HG03159 (cell line): Measurements from ENCODE around the gene POTEF.
"Not testable (repeated sequence)": the region's sequence is repeated elsewhere in the genome, so short reads cannot be mapped to it uniquely, and the experiment has no call there.

ENCODE experiments used
- ATAC-seq: cut with Tn5 transposase; IDR thresholded peaks from one replicate; pipeline ENCODE4 v1.9.1; 2021; ENCODE audit warnings: mild to moderate bottlenecking, moderate library complexity; ENCODE audit not compliant: unreplicated experiment

The POTEF gene

DNA sequence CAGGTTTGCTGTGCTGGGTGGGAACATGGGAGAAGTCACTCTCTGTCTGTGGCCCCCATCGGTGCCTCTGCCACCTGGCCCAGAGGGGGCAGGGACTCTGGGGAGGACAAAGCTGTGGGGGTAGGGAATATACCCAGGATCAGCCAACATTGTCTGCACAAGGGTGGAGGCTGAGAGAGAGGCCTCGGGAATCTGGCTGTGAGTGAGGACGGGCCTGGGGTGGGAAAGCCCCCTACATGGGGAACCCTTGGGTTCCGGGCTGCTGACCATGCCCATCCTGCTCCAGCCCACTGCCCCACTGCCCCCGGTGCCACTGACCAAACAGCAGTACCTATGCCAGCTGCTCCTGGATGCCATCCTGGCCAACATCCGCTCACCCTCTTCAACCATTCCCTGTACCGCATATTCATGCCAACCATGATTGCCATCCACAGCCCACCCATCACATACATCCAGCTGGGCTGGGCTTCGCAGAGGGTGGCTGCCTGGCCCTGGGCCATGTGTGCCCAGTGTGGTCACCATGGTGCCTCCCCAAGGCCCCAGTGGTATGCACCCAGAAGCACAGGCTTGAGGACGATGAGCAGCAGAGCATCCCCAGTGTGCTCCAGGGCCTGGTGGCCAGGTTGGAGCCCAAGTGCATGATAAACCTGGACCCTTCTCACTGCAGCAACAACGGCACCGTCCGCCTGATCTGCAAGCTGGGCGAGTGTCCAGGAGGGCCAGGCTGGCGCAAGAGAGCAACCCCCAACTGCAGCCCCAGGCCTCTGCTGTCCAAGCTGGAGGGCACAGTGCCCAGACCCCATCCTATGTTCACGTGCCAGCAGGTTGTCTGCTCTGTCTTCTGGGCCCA, 6.9 kb upstream of the POTEF start:
- no peak for ATAC-seq

DNA sequence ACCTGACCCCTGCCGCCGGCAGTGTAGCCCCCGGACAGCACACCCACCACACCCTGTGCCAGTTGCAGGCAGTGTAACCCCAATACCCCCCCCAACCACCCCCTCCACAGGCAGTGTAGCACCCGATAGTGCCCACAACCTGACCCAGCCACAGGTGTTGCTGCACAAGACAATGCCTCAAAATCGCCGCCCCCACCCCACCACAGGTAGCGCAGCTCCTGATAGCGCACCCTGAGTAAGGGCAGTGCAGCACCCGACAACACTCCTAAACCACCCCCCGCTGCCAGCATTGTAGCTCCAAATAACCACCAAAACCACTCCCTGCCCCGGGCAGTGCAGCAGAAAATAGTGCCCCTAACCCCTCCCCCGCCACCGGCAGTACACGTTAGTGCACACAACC, 558 bp downstream of the POTEF start:
- not testable (repeated sequence) for ATAC-seq

DNA sequence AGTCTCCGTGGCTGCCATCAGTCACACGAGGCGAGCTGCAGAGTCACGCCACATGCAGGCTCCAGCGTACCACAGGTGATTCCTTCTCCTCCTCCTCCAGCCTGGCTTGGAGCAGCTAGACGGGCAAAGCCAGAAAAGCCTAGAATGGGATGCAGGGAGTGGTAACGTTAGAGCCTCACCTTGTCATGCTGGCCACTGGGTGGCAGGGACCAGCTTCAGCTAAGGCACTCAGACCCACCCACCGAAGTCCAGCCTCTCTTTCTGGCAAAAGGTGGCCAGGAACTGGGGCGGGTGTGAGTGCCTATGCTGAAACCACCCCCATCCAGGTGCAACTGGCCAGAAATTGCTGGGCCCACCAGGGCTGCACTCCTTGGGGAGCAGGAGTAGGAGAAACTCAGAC, 1.3 kb downstream of the POTEF start:
- ATAC-seq = not testable (repeated sequence)

DNA sequence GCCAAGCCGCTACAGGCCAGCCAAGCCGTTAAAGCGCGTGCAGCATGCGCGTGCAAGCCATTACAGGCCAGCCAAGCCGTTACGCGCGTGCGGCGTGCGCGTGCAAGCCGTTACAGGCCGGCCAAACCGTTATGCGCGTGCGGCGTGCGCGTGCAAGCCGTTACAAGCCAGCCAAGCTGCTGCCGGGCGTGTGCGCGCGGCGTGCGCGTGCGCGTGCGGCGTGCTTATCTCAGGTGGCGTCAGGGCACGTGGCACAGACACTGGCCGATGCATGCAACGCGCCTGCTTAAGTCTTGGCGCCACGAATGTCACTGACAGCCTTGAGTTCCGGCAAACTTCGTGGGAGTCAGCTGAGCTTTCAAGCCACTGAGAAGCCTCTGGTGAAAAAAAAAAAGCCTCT, 8.1 kb downstream of the POTEF start:
- not testable (repeated sequence) for ATAC-seq

DNA sequence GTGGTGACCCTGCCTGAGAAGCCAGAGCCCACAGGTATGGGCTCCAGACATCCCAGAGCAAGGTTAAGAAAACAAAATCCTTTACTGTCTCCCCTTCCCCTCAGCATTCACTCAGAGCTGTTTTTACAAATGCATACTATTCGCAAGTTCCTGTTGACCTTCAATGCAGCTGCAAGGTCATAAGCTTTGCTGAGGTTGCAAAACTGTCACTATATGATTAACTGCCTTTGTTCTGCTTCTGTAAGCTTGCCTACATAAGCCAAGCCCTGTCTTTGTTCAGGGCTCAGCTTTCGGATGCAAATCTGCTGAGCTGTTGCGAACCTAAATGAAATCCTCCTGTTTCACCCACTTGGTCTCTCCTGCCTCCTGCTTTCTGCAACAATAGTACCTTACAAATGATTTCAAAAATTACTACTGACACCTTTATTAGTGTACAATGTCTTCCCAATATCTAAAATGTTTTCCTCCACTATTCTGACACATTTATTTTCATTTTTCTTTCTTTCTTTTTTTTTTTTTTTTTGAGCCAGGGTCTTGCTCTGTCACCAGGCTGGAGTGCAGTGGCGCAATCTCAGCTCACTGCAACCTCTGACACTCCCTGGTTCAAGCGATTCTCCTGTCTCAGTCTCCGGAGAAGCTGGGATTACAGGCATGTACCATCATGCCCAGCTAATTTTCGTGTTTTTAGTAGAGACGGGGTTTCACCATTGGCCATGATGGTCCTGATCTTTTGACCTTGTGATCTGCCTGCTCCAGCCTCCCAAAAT, 26.2 kb downstream of the POTEF start:
- not testable (repeated sequence) for ATAC-seq

DNA sequence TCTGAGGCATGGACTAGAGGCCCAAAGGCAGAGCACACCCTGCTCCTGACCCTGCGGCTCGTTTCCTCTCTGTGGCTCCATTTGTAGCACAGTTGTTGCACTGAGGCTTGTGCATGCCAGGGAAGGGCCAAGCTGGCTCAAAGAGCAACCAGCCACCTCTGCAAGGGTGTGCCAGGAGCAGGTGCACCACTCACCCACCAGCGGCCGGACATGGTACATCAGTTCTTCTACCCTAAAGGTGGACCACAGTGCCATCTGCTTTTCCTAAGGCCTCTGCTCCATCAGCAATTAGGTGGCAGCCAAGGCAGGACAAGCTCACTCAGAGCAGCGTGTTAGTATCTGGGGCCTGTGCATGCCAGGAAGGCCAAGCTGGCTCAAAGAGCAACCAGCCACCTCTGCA, 66.4 kb downstream of the POTEF start:
- ATAC-seq = not testable (repeated sequence)

DNA sequence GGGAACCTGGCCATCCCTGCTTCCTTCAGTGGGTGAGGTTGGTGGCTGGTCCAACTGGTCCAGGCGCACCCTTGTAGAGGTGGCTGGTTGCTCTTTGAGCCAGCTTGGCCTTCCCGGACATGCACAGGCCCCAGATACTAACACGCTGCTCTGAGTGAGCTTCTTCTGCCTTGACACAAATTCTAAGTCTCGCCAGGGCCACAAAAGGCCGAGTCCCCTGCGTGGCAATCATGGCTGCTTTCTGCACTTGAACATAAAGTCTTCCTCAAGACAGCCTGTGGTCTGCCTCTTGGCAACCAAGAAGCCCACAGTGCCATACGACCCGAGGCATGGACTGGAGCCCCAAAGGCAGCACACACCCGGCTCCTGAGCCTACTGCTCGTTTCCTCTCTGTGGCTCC, 69.0 kb downstream of the POTEF start:
- not testable (repeated sequence) for ATAC-seq

DNA sequence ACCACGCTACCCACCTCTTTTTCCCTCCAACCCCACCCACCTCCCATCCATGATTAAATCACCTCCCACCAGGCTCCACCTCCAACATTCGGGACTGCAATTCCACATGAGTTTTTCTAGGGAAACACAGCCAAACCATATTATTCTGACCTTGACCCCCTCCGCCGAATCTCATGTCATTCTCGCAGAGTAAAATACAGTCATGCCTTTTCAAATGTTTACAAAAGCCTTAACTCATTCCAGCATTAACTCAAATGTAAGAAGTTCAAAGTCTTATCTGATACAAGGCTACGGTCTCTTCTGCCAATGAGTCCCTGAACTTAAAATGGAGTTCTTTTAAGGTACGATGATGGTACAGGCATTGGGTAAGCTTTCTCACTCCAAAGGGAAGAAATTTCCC, 72.7 kb downstream of the POTEF start:
- ATAC-seq = not testable (repeated sequence)

DNA sequence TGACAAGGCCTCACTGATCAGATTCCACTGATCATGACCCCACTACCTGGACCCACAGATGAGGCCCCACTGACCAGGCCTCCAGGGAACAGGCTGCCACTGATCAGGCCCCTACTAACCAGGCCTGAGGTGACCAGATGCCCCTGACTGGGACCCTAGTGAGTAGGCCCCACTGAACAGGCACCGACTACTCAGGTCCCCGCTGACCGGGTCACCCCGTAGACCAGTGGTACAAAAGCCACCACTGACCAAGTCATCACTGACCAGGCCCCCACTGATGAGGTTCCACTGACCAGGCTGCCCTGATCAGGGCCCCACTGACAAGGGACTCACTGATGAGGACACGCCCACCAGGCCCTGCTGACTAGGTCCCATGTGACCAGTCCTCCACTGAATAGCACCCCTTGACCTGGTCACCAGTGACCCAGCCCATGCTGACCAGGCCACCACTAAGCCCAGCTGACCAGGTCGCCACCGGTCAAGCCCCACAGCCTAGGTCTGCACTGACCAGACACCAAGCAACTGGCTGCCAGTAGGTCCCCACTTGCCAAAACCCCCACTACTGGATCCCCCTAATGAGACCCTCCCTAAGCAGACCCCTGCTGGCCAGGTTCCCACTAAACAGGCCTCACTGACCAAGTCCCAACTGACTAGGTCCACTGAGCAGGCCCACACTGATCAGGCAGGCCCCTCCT, 75.7 kb downstream of the POTEF start:
- ATAC-seq = not testable (repeated sequence)

DNA sequence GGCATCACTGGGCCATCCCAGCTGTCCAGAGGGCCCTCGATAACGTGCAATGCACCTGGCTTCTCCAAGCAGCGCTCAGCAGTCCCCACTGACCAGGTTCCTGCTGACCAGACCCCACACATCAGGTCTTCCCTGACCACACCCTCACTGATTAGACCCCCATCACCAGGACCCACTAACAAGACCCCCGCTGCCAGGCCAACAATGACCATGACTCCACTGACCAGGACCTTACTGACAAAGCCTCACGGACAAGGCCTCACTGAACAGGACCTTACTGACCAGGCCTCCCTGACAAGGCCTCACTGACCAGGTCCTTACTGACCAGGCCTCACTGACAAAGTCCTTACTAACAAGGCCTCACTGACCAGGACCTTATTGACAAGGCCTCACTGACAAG, 76.6 kb downstream of the POTEF start:
- ATAC-seq = not testable (repeated sequence)

DNA sequence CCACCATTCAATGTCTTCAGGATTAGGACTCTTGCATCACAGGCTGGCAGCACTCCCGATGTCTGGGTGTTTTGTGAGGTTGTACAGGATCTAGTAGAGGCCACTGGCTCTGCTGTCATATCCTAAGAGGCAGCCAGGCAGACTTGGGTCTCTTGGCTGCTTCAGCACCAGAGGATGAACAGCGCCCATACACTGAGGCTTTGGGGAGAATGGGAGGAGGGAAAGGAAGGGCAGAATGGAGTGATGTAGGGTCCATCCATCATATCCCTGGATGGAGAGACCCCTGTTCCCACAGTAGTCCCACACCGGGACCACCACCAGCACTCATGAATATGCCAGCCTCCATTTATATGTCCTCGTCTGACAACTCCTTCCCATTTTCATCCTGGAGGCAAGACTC, 80.6 kb downstream of the POTEF start:
- ATAC-seq = not testable (repeated sequence)

DNA sequence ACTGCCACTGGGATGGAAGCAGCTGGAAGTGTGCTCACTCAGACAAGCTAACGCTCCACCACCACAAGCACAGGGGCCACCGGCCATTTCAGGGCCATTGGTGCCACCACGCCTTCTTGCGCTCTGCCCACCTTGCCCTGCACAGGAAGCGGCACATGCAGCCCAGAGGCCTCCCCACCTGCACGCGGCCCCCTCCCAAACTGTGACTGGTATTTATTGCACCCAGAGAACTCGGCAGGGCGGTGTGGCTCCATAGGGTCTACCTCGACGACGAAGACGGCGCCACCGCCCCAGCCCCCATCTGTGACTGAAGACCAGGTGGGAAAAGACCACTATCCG, 90.8 kb downstream of the POTEF start:
- not testable (repeated sequence) for ATAC-seq

DNA sequence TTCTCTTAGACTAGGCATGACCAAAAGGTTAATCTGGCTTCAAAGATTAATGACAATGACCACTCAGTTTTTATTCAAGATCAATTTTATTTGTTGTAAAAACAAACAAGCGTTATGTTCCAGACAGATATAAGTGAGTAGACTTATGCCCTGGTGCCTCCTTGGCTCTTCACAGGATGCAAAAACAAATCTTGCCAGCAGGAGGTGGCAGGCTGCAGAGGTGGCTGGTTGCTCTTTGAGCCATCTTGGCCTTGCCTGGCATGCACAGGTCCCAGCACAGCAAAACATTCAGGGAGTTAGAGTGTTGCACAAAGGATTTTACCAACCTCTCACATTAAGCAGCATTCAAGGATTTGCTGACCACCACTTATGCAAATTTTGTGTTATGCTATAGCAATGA, 103.1 kb downstream of the POTEF start:
- ATAC-seq = not testable (repeated sequence)
